ENCODE results near the gene ANKRD13A. TPM values are rescaled to one million over a fixed set of nuclear protein-coding genes. Genes with fewer than 3 reads are reported as not detected.

Gene ANKRD13A
- total and polyA plus RNA-seq, 7 experiments from 2014 or later: 33.4 to 82.8 (median 65.6) TPM

Other genes starting within 250 kb of the ANKRD13A start
- under 1 TPM in 1 of 5 experiments, not detected in 4; 0.81 TPM for gene TRPV4, start 166.0 kb upstream of the ANKRD13A start, total RNA-seq
- gene TRPV4, start 166.0 kb upstream of the ANKRD13A start, polyA plus RNA-seq: not detected
- gene GLTP, start 118.9 kb upstream of the ANKRD13A start, total RNA-seq: 10 to 100 TPM; 19.2 to 36.2 (median 22.1) TPM
- 10 to 100 TPM; 30.0 to 35.2 TPM for gene GLTP, start 118.9 kb upstream of the ANKRD13A start, polyA plus RNA-seq
- 10 to 100 TPM; 21.7 to 40.0 (median 31.8) TPM for gene TCHP, start 99.2 kb upstream of the ANKRD13A start, total RNA-seq
- gene TCHP, start 99.2 kb upstream of the ANKRD13A start, polyA plus RNA-seq: 10 to 100 TPM; 10.1 to 15.5 TPM
- 100 to 1,000 TPM in 3 of 5 experiments, 10 to 100 TPM in 2; 70.3 to 128 (median 109) TPM for gene GIT2, start 3.1 kb upstream of the ANKRD13A start, total RNA-seq
- 10 to 100 TPM; 63.2 to 87.1 TPM for gene GIT2, start 3.1 kb upstream of the ANKRD13A start, polyA plus RNA-seq
- gene C12orf76, start 49.1 kb downstream of the ANKRD13A start, total RNA-seq: 10 to 100 TPM; 14.6 to 28.7 (median 27.8) TPM
- gene C12orf76, start 49.1 kb downstream of the ANKRD13A start, polyA plus RNA-seq: 10 to 100 TPM; 14.3 to 21.0 TPM
- 1 to 10 TPM in 4 of 5 experiments, under 1 TPM in 1; 0.66 to 1.3 (median 1.3) TPM for gene IFT81, start 124.9 kb downstream of the ANKRD13A start, total RNA-seq
- gene IFT81, start 124.9 kb downstream of the ANKRD13A start, polyA plus RNA-seq: under 1 TPM; 0.72 to 0.99 TPM